ENCODE results near the gene AMPD2. TPM values are rescaled to one million over a fixed set of nuclear protein-coding genes. Genes with fewer than 3 reads are reported as not detected.
"Not testable (repeated sequence)": the region's sequence is repeated elsewhere in the genome, so short reads cannot be mapped to it uniquely, and the experiment has no call there.

Gene AMPD2
- polyA plus RNA-seq, 1 donor: 27.6 TPM

DNA sequence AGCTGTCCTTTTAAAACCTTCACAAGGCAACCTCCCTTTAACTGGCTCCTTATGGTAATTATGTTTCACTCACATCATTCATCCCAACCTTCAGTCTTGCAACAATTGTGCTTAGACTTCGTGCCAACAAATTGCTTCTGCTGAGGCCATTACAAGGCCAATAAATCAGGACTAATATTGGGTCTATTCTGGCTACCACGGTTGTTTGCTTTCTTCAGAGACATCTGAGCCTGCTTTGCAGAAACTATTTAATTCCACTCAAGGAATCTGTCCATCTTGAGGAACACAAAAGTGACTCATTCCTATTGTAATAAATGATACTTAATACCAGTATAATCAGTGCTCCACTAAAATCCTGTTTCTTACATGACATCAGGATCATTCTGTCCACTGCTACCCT lies 33.7 kb downstream of the AMPD2 start:
- no peak for DNase-seq

DNA sequence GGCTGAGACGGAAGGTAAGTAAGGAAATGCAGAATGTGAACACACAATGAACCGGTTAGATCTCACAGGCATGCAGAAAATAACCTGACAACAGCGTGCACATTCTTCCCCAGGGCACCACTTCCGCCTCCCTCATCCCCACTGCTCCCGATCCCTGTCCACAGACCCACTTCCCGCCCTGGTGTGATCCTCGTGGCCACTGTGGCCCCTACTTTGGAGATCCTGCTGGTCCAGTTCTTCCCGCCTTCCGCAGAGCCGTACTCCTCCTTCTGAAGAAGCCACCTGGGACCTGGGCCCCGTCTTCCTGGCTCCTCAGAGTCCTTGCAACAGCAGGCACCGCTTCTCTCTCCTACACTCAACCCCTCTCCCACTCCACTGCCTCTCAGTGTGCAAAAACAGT lies 34.9 kb downstream of the AMPD2 start:
- no peak for DNase-seq

DNA sequence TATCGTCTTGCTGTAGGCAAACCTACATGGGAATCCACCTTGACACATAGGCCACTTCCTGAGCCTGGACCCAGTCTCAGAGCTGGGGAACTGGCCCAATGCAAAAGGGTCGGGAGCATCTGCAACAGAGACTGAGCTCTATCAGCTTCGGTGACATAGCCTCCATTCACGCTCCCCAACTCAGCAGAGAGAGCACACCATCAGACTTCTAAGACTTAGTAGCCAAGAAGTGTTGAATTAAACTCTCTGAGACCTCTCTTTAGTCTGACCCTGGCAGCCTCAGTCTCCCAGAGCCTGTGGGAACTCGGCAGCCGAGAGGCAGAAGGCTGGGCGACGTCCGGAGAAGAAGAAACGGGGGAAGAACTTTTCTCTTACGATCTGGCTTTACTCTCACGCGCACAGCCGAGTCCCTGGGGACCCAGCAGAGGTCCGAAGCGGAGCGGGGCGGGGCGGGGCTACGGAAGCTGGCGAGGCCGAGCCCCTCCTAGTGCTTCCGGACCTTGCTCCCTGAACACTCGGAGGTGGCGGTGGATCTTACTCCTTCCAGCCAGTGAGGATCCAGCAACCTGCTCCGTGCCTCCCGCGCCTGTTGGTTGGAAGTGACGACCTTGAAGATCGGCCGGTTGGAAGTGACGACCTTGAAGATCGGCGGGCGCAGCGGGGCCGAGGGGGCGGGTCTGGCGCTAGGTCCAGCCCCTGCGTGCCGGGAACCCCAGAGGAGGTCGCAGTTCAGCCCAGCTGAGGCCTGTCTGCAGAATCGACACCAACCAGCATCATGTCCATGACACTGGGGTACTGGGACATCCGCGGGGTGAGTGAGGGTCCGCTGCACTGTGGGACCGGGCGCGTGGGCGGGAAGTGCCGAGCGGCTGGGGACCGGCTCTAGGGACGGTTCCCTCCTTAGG lies 36.2 kb downstream of the AMPD2 start, which contains the start of gene GSTM4:
GSTM4 (plus strand) TSS at position 485 of the 905 bp plus-strand sequence; CDS start at position 776, 291 bp downstream.
- DNase-seq: peak; percentile 80

DNA sequence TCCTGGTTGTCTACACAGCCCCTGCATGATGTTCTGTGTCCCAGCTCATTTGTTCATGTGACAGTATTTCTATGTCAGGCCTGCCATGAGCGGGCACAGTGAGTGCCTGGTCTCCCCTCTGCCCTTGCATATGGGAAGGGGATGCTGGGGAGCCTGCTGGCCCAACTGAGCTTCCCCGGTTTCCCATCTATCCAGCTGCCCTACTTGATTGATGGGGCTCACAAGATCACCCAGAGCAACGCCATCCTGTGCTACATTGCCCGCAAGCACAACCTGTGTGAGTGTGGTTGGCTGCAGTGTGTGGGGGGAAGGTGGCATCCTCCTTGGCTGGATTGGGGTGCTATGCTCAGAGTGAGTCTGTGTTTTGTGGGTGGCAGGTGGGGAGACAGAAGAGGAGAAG lies 37.8 kb downstream of the AMPD2 start:
- no peak for DNase-seq

DNA sequence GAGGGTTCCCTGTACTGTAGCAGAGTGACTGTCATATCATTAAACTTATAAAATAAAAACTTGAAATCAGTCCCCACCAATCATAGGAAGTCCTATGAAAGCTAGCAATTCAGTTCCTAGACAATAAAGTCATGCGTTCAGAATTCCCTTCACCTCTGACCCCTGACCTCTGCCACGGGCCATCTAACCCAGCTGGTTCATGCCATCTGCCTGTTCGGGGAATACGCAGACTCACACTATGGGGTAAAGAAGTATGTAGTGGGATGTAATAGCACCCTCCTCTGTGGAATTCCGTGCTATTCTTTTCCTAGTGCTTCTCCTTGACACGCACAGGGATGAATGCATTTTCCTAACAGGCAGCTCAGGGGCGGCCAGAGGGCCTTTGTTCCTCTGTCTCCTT lies 38.3 kb downstream of the AMPD2 start:
- DNase-seq: no peak

DNA sequence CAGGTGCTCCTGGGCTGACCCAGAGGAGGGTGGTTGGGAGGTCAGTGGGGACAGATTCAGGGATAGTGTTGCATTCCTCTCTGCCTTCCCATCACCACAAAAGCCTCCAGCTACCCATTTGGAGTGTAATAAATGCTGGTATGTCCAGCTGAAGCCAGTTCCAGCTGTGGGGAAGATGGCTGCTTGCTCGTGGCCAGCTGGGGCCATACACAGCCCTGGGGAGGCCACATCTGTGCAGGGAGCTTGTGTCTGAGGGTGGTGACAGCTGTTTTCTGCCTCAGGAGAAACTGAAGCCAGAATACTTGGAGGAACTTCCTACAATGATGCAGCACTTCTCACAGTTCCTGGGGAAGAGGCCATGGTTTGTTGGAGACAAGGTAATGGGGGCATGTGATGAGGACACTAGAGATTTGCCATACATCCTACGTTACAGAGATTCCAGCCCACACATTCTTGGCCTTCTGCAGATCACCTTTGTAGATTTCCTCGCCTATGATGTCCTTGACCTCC lies 39.0 kb downstream of the AMPD2 start:
- DNase-seq: no peak

DNA sequence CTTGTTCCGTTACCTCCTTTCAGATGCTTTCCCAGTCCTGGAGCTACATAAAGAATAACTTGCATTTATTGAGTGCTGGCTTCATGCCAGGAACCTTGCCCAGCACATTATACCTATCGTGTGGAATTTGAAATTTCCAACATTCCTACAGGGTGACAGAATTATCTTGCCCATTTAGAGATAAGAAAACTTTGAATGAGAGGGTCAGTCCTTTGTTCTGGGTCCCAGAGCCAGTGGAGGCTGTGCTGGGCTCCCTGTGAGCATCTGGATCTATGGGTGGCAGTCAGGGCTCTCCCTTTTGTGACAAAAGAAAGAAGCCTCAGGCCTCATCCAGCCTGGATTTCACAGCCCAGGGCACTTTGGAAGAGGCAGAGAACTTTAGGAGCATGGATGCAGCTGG lies 39.5 kb downstream of the AMPD2 start:
- no peak for DNase-seq

DNA sequence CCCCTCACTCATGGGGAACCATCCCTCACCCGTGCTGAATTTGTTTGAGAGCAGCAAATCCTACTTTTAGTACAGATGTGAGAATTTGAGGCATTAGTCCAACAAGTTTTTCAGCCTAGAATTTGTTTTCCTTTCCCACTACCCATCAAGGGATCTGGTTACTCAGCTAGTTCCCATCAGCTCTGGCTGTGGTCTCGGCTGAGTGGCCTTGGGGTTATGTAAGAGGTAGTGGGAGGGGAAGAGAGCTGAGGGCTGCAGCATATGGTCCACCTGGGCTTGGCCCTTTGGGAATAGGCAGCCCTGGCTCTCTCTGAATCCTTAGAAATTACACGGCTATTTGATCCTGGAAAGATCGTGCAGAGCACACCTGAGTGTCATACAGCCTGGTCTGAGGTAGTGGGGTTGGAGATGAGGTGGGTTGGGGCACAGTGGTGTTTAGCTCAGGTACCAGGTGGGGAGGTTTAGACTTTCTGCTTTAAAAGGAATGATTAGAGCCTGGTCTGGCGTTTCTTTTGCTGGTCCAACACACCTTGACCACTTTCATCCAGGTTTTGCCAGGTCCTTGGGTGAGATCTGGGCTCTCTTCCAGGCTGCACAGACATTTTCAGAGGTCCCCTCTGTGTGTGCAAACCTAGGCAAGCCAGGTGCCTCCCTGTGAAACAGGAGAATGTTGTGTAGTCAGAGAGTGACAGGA lies 40.5 kb downstream of the AMPD2 start:
- no peak for DNase-seq

DNA sequence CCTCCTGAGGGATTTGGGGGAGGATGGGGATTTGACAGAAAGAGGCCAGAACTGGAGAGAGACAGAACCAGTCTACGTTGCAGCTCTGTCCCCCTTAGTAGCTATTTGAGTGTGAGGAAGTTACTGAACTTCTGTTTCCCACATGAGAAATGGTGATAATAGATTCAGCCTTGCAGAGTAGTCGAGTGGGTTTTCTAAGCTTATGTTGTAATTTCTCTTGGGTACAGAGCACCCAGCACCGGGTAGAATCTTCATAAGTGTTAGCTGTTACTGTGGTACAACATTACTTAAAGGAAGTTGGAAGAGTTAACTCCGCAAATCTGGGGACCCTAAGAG lies 41.0 kb downstream of the AMPD2 start:
- not testable (repeated sequence) for DNase-seq

DNA sequence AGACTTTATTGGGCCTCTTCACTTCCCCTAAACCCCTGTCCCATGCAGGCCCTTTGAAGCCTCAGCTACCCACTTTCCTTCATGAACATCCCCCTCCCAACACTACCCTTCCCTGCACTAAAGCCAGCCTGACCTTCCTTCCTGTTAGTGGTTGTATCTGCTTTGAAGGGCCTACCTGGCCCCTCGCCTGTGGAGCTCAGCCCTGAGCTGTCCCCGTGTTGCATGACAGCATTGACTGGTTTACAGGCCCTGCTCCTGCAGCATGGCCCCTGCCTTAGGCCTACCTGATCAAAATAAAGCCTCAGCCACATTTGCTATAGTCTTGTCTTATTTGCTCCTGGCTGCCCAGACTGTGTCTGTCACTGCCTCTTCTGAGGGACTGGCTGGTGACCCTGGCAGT lies 41.8 kb downstream of the AMPD2 start:
- DNase-seq: no peak

DNA sequence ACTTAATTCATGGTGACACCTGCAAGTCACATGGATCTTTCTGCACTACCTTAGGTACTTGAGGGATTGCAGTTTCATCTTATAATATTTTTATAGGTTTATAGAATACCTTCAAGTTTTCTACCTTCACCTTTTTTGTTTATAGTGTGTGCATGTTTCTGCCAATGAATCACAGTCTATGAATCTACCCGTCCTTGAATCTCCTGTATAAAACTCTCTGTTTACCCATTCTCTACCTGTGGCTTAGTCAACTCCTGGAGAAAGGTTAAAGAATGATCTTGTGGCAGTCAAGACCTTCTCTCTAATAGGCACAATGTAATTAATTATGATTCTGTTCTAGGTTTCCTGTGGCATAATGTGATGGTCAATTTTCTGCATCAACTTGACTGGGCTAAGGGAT lies 45.0 kb downstream of the AMPD2 start:
- no peak for DNase-seq

DNA sequence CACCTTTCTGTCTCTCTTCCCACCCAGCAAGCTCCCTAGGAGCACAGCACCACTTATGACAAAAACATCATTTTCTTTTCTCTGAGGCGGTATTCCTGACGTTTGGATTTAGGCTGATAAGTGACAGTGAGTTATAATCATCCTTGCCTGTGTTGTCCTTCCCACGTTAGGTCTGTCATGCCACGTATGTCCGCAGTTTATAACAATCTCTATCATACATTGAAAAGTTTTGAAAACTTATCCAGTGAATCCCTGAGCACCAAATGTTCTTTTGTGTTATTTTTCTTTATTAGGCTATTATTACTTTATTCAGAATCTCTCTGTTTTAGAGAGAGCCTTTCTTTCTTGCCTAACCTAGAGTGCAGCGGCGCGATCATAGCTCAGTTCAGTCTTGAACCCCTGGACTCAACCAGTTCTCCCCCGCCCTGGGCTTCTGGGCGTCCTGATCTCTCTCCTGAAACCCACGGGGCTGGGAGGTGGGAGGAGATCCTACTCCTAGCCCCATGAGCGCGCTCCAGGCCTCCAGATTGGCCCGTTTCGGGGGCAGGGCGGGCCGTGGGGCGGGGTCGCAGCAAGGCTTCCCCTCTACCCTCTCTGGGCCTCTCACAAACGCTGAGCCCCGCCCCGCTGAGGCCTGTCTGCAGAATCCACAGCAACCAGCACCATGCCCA lies 48.0 kb downstream of the AMPD2 start, which contains the start of gene GSTM2:
GSTM2 (plus strand) TSS at position 606 of the 671 bp plus-strand sequence; CDS start at position 665, 59 bp downstream.
- peak; percentile 94 for DNase-seq

DNA sequence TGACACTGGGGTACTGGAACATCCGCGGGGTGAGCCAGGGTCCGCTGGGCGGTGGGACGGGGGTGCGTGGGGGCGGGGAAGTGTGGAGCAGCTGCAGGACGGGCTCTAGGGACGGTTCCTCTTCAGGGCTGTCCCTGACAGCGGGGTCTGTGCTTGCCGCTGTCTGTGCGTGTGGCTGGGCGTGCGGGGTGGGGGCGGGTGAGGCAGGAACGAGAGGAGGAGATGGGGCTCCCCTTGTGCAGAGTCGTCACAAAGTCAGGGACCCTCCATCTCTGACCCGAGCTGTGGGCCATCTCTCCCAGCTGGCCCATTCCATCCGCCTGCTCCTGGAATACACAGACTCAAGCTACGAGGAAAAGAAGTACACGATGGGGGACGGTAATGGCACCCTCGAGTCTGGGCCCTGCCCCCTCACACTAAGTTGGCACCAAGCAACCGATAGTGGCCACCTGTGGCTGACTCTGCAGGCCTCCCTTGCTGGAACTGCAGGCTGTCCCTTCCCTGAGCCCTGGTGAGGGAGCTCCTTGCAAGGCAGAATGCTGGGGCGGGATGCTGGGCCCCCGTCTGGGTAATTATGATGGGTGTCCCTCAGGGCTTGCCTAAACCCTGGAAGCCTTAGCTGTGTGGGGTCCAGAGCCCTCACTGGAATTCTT lies 48.6 kb downstream of the AMPD2 start:
- DNase-seq: no peak

DNA sequence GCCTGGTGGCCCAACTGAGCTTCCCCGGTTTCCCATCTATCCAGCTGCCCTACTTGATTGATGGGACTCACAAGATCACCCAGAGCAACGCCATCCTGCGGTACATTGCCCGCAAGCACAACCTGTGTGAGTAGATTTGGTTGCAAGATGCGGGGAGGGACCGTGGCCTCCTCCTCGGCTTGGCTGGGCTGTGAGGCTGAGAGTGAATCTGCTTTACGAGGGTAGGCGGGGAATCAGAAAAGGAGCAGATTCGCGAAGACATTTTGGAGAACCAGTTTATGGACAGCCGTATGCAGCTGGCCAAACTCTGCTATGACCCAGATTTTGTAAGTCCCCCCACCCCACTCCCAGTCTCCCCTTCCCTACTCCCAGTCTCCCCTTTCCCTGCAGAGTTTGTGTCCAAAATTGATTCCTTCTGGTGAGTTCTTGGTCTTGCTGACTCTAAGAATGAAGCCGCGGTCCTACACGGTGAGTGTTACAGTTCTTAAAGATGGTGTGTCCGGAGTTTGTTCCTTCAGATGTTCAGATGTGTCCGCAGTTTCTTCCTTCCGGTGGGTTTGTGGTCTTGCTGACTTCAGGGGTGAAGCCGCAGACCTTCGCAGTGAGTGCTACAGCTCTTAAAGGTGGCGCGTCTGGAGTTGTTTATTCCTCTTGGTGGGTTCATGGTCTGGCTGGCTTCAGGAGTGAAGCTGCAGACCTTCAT lies 49.8 kb downstream of the AMPD2 start:
- no peak for DNase-seq

DNA sequence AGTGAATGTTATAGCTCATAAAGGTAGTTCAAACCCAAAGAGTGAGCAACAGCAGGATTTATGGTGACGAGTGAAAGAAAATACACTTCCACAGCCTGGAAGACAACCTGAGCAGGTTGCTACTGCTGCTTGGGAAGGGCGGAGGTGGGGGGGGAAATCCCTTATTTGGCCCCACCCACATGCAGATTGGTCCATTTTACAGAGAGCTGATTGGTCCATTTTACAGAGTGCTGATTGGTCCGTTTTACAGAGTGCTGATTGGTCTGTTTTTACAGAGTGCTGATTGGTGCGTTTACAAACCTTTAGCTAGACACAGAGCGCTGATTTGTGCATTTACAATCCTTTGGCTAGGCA lies 50.3 kb downstream of the AMPD2 start:
- not testable (repeated sequence) for DNase-seq

DNA sequence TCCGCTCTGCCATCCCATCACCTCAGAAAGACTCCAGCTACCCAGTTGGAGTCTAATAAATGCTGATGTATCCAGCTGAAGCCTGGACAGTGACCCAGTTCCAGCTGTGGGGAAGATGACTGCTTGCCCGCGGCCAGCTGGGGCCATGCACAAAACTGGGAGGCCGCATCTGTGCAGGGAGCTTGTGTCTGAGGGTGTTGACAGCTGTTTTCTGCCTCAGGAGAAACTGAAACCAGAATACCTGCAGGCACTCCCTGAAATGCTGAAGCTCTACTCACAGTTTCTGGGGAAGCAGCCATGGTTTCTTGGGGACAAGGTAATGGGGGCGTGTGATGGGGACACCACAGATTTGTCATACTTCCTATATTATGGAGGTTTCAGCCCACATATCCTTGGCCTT lies 51.4 kb downstream of the AMPD2 start:
- no peak for DNase-seq

DNA sequence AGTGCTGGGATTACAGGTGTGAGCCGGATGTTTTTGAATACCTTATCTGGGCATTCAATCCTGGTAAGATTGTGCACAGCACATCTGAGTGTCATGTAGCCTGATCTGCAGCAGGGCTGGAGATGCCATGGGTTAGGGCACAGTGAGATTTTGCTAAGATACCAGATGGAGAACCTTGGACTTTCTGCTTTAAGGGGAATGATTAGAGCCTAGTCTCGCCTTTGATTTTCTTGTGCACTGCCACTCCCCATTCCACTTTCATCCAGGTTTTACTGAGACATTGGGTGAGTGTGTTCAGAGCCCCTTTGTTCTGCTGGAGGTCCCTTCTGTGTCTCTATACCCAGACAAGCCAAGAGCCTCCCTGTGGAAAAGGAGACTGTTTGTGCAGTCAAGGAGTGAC lies 54.2 kb downstream of the AMPD2 start:
- not testable (repeated sequence) for DNase-seq

DNA sequence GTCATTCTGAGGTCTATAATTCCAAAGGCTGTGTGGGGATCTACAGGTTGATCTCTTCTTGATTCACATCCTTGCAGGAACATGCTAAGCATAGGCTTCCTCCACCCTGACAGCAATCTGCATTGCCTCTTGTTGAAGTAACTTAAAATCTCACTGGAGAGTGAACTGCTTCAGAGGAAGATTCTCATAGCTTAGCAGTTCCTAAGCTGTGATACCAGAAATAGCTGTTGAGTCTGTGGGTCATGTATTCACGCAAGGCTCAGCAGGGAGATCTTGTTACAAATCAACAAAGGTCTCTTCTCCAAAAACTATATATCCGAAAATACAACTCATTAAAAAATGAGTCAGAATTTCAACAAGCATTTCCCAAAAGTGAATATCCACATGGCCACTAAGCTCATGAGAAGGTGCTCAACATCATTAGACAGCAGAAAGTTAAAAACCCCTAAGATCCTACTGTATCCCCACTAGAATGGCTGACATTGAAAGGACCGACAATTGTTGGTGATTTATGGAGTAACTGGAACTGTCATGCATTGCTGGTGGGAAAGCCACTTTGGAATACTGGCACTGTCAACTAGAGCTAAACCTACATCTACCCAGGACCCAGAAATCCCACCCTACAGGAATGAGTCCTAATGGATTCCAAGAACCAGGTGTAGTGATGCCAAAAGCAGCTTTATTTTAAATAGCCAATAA lies 57.2 kb downstream of the AMPD2 start:
- DNase-seq: not testable (repeated sequence)

DNA sequence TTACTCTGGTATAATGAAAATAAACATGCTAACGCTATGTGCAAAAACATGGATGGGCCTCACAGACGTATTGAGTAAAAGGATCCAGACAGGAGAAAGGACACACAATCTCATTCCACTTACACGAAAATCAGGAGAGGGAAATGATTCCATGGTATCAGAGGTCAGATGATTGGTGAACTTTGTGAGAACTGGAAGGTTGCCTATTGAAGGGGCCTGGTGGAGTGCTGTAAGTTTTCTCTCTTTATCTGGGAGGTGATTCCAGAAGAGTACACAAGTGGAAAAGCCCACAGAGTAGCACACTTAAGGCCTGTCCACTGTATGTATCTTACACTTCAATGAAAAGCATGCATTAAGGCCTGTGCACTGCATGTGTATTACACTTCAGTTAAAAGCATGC lies 57.8 kb downstream of the AMPD2 start:
- no peak for DNase-seq

DNA sequence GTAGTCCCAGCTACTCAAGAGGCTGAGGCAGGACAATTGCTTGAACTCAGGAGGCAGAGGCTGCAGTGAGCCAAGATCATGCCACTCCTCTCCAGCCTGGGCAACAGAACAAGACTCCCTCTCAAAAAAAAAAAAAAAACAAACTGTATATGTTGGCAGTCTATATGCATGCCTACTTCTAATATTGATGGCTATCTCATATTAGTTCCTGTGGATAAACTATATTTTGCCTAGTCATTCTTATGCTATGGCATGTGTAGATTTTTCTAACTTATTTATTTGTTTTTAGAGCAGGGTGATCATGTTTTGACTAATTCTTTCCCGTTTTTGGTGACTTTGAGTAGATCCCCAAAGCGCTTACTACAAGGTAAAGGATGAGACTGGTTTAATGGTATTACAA lies 59.0 kb downstream of the AMPD2 start:
- DNase-seq: not testable (repeated sequence)

All from hindlimb muscle (tissue), 1 donor.